ENCODE results near the gene BRD1.

DNA sequence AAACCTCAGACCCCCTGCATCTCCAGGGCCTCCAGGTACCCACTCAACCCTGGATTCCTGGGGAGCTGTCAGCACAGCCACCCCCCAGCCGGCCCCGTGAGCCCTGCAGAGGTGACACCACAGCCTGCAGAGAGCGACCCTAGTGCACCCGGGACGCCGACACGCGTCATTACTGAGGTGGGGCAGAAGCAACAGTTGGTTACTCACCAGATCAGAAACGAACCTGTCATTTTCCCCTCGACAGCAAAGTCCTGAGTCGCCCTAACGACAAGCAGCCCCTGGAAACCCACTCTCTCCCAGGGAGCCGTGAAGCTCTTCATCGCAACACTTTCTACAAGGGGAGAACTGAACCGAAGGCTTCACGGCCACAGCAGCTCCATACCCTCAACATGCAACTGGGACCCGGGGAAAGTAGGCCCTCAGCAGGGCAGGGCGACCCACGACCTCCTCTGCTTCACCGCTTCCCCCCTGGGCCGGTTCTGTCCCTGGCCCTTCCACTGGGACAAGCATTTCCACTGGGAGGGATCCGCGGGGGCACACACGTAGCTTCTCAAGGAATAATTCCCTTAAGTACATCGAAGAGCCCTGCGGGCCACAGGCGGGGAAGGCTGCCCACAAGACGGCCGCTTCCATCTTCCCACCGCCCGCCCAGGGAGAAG lies 1.6 kb downstream of the BRD1 start:
- TF ChIP-seq YY1 (IDR thresholded peaks at IDR 0.05; ENCODE audit: low read depth) (no peak), TEAD4 (IDR thresholded peaks at IDR 0.05) (no peak), TAF1 (IDR thresholded peaks at IDR 0.05; ENCODE audit: low read depth) (no peak), CEBPB (IDR thresholded peaks at IDR 0.05) (no peak), EP300 (IDR thresholded peaks at IDR 0.05; ENCODE audit: borderline replicate concordance) (no peak), CREB1 (IDR thresholded peaks at IDR 0.05; ENCODE audit: low read depth) (no peak)
- TF ChIP-seq, protein P1, sequence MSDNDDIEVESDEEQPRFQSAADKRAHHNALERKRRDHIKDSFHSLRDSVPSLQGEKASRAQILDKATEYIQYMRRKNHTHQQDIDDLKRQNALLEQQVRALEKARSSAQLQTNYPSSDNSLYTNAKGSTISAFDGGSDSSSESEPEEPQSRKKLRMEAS (IDR thresholded peaks at IDR 0.05), result no peak
